T-helper 2 cell (primary cell): ENCODE data around the gene SLC34A1.
"Not testable (repeated sequence)": the region's sequence is repeated elsewhere in the genome, so short reads cannot be mapped to it uniquely, and the experiment has no call there.

Experiments used
- DNase-seq, 5 experiments: peaks; one replicate each; pipeline versions ENCODE4 v3.0.0 to v3.0.0-alpha.2; 2012 to 2022

Gene SLC34A1

GRCh38 chr5:177368869-177369644 is 15.2 kb upstream of the SLC34A1 start:
- DNase-seq = no peak

GRCh38 chr5:177369645-177370440 is 14.4 kb upstream of the SLC34A1 start:
- no peak for DNase-seq

- DNase-seq = peak in 3 of 5 experiments; percentile 32 to 78 (median 66)
These were observed 13.6 kb upstream of the SLC34A1 start for GRCh38 chr5:177370488-177371119.

GRCh38 chr5:177371120-177372033 is 12.9 kb upstream of the SLC34A1 start:
- no peak for DNase-seq

- DNase-seq = peak in 2 of 5 experiments; percentile 22 to 82
These were observed 12.0 kb upstream of the SLC34A1 start for GRCh38 chr5:177372034-177372896.

GRCh38 chr5:177372910-177373309 is 11.3 kb upstream of the SLC34A1 start:
- peak in 1 of 5 experiments; percentile 66 for DNase-seq

- DNase-seq = no peak
These were observed 10.4 kb upstream of the SLC34A1 start for GRCh38 chr5:177373806-177374205.

- no peak for DNase-seq
These were observed 10.0 kb upstream of the SLC34A1 start for GRCh38 chr5:177374211-177374610.

GRCh38 chr5:177375516-177375915 is 8.7 kb upstream of the SLC34A1 start:
- DNase-seq = not testable (repeated sequence)

- DNase-seq = no peak
These were observed 8.1 kb upstream of the SLC34A1 start for GRCh38 chr5:177376107-177376506.

GRCh38 chr5:177377851-177378776 is 6.1 kb upstream of the SLC34A1 start:
- no peak for DNase-seq

GRCh38 chr5:177378884-177379883 is 5.0 kb upstream of the SLC34A1 start:
- DNase-seq = peak in 1 of 5 experiments; percentile 60

- DNase-seq = no peak
These were observed 3.5 kb upstream of the SLC34A1 start for GRCh38 chr5:177380805-177381126.

GRCh38 chr5:177382423-177383029 is 1.7 kb upstream of the SLC34A1 start:
- DNase-seq = peak in 1 of 5 experiments; percentile 45

GRCh38 chr5:177383181-177383580 is 1.1 kb upstream of the SLC34A1 start:
- no peak for DNase-seq

- no peak for DNase-seq
These were observed 1.5 kb downstream of the SLC34A1 start for GRCh38 chr5:177385720-177386119.

GRCh38 chr5:177386542-177386941 is 2.3 kb downstream of the SLC34A1 start:
- DNase-seq = no peak

GRCh38 chr5:177387405-177387804 is 3.2 kb downstream of the SLC34A1 start:
- DNase-seq = no peak
